Neural progenitor cell (in vitro differentiated cells): ENCODE results near the gene DEFB121.

Experiments used
- CTCF ChIP-seq: fragments of 200-600 bp; sonication (generic); IDR thresholded peaks from 2 replicates; pipeline ENCODE4 v1.5.1; 2017; ENCODE audit warnings: antibody characterized with exemption, mild to moderate bottlenecking
- EZH2phosphoT487 ChIP-seq: fragments of 200-600 bp; sonication (generic); IDR thresholded peaks from 2 replicates; pipeline ENCODE4 v1.6.1; 2017; ENCODE audit warnings: antibody characterized with exemption

GRCh38 chr20:31440012-31440659 lies 34.1 kb upstream of the DEFB121 start, which contains the start of gene DEFB123:
- TF ChIP-seq CTCF: peak; percentile 4
- TF ChIP-seq EZH2phosphoT487: no peak
